Measurements from ENCODE around the gene GGN.

Gene GGN

DNA sequence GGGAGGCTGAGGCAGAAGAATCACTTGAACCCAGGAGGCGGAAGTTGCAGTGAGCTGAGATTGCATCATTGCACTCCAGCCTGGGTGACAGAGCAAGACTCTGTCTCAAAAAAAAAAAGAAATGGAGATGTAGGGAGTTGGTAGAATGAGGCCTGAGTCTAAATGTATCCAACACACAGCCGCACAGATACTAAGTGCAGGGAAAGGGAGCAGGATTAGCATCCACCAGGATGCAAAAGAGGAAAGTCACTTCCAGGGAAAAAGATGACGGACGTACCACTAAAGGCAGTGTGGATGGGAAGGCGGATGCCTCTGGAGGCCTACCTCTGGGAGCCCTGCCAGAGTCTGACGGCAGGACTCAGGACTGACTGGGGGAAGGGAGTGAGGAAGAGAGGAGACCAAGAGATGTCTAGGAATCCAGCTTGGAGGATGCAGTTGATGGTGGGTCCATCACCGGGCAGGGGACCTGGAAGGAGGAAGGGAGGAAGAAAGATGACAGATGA, 21.8 kb upstream of the GGN start:
- Histone ChIP-seq H3K27me3 (ENCODE audit: control insufficient read depth, insufficient read depth, low read length) (no peaks in the 10 kb centered on the region), H3K4me3 (ENCODE audit: low read depth, low read length) (no peak overlapping the region), H3K4me1 (ENCODE audit: control insufficient read depth, insufficient read depth, low read length) (no peaks in the 10 kb centered on the region), H3K36me3 (ENCODE audit: control insufficient read depth, insufficient read depth, low read length) (peaks cover 8% of the 10 kb centered on the region), H3K9me3 (ENCODE audit: control insufficient read depth, insufficient read depth, low read length) (no peaks in the 10 kb centered on the region), H3K9ac (ENCODE audit: low read depth, low read length) (no peak overlapping the region)

DNA sequence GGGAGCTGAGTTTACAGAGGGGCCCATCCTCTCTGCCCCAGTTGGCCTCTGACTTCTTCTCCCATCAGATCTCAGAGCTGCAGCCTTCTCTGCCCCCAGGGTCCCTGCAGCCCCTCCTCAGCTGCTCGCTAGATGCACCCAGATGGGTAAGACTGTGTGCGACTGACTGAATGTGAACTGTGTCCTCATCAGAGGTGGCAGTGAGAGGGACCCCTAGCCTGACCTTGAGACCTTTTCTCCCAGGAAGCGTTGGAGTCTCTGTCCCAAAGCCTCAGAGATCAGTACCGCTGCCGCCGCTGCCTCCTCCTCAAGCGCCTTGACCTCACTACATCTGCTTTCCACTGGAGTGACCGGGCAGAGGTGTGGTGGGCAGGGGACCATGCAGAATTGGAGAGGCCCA, 17.4 kb upstream of the GGN start:
- H3K9me3 ChIP-seq (ENCODE audit: control insufficient read depth, insufficient read depth, low read length), result no peaks in the 10 kb centered on the region

GRCh38 chr19:38404858-38405257, 17.0 kb upstream of the GGN start:
- Histone ChIP-seq H3K9me3 (ENCODE audit: control insufficient read depth, insufficient read depth, low read length) (no peaks in the 10 kb centered on the region), H3K36me3 (ENCODE audit: control insufficient read depth, insufficient read depth, low read length) (peaks cover 10% of the 10 kb centered on the region), H3K27me3 (ENCODE audit: control insufficient read depth, insufficient read depth, low read length) (peaks cover 21% of the 10 kb centered on the region), H3K9ac (ENCODE audit: low read depth, low read length) (no peak overlapping the region), H3K4me3 (ENCODE audit: low read depth, low read length) (no peak overlapping the region), H3K4me1 (ENCODE audit: control insufficient read depth, insufficient read depth, low read length) (no peaks in the 10 kb centered on the region)

More for the DNA sequence above, 17.4 kb upstream of the GGN start:
- Histone ChIP-seq H3K27me3 (ENCODE audit: control insufficient read depth, insufficient read depth, low read length) (peaks cover 17% of the 10 kb centered on the region), H3K4me3 (ENCODE audit: low read depth, low read length) (no peak overlapping the region), H3K36me3 (ENCODE audit: control insufficient read depth, insufficient read depth, low read length) (peaks cover 10% of the 10 kb centered on the region), H3K4me1 (ENCODE audit: control insufficient read depth, insufficient read depth, low read length) (no peaks in the 10 kb centered on the region), H3K9ac (ENCODE audit: low read depth, low read length) (no peak overlapping the region)

DNA sequence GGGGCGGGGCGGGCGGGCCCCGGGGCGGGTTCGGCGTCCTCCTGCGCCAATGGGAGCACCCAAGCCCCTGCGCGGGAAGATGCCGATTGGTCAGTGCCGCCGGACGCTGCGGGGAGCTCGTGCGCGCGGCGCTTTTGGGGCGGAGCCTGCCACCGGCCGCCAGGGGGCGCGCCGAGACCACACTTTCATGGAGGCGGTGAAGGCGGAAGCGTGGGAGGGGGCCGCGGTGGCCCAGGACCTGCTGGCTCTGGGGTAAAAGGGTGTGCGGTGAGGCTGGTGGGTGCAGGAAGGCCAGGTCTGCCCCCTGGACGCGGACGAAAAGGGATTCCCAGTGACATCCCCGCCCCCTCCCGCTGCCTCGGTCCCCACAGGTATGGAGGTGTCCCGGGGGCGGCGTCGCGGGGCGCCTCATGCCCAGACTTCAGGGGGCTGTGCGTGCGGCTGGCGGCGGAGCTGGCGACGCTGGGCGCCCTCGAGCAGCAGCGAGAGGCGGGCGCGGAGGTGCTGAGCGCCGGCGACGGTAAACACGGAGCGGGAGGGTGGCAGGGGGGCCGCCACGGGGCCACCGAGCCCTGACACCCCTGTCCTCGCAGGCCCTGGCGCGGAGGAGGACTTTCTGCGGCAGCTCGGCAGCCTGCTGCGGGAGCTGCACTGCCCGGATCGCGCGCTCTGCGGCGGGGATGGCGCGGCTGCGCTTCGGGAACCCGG, 15.3 kb upstream of the GGN start, which contains the start of gene FAM98C:
FAM98C (plus strand) TSS at position 127 of the 708 bp plus-strand sequence; CDS start at position 188, 61 bp downstream.
- Histone ChIP-seq H3K4me1 (ENCODE audit: control insufficient read depth, insufficient read depth, low read length) (no peaks in the 10 kb centered on the region), H3K4me3 (ENCODE audit: low read depth, low read length) (peak within 1 kb of the TSS; percentile 65), H3K9me3 (ENCODE audit: control insufficient read depth, insufficient read depth, low read length) (no peaks in the 10 kb centered on the region), H3K36me3 (ENCODE audit: control insufficient read depth, insufficient read depth, low read length) (peaks cover 10% of the 10 kb centered on the region), H3K9ac (ENCODE audit: low read depth, low read length) (peak within 1 kb of the TSS; percentile 47), H3K27me3 (ENCODE audit: control insufficient read depth, insufficient read depth, low read length) (peaks cover 34% of the 10 kb centered on the region)

DNA sequence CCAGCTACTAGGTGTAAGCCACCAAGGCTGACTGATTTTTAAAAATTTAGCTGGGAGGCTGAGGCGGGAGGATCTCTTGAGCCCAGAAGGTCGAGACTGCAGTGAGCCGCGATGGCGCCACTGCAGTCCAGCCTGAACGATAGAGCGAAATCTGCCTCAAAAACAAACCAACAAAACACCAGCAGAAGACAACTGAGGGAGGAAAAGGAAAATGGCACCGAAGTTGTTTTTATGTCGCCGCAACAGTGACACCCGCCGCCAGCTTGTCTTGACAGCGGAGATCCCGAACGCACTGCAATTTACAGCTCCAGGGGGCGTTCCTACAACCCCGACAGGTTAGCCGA, 14.8 kb upstream of the GGN start:
- H3K9me3 ChIP-seq (ENCODE audit: control insufficient read depth, insufficient read depth, low read length), result no peaks in the 10 kb centered on the region
- H3K4me1 ChIP-seq (ENCODE audit: control insufficient read depth, insufficient read depth, low read length), result no peaks in the 10 kb centered on the region
- H3K4me3 ChIP-seq (ENCODE audit: low read depth, low read length), result peak overlapping the region; percentile 37
- peaks cover 10% of the 10 kb centered on the region for H3K36me3 ChIP-seq (ENCODE audit: control insufficient read depth, insufficient read depth, low read length)
- H3K9ac ChIP-seq (ENCODE audit: low read depth, low read length), result no peak overlapping the region
- H3K27me3 ChIP-seq (ENCODE audit: control insufficient read depth, insufficient read depth, low read length), result peaks cover 39% of the 10 kb centered on the region

- H3K9ac ChIP-seq (ENCODE audit: low read depth, low read length), result no peak overlapping the region
- H3K4me3 ChIP-seq (ENCODE audit: low read depth, low read length), result no peak overlapping the region
- peaks cover 53% of the 10 kb centered on the region for H3K27me3 ChIP-seq (ENCODE audit: control insufficient read depth, insufficient read depth, low read length)
- no peaks in the 10 kb centered on the region for H3K9me3 ChIP-seq (ENCODE audit: control insufficient read depth, insufficient read depth, low read length)
- no peaks in the 10 kb centered on the region for H3K4me1 ChIP-seq (ENCODE audit: control insufficient read depth, insufficient read depth, low read length)
- peaks cover 5% of the 10 kb centered on the region for H3K36me3 ChIP-seq (ENCODE audit: control insufficient read depth, insufficient read depth, low read length)
These were observed 13.3 kb upstream of the GGN start for GRCh38 chr19:38401148-38401547.

- H3K9me3 ChIP-seq (ENCODE audit: control insufficient read depth, insufficient read depth, low read length), result no peaks in the 10 kb centered on the region
- no peak overlapping the region for H3K4me3 ChIP-seq (ENCODE audit: low read depth, low read length)
- peaks cover 56% of the 10 kb centered on the region for H3K27me3 ChIP-seq (ENCODE audit: control insufficient read depth, insufficient read depth, low read length)
- H3K9ac ChIP-seq (ENCODE audit: low read depth, low read length), result no peak overlapping the region
- peaks cover 5% of the 10 kb centered on the region for H3K36me3 ChIP-seq (ENCODE audit: control insufficient read depth, insufficient read depth, low read length)
- H3K4me1 ChIP-seq (ENCODE audit: control insufficient read depth, insufficient read depth, low read length), result no peaks in the 10 kb centered on the region
These were observed 12.5 kb upstream of the GGN start for GRCh38 chr19:38400361-38400760.

DNA sequence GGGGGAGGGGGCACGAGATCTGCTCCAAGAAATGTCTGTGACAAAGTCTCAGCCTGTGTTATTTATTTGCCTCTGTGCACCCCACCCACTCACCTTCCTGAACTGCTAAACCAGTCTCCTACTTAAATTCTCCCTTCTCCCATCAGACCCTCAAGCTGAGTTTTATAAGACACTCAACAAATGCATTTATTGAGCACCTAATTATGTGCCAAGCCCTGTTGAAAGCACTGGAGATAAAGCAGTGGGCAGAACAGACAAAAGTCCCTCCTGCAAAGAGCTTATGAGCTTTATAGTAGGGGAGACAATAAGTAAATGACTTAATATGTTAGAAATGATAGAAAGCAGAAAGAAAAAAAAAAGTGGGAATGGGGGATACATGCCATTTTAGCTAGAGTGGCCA, 11.7 kb upstream of the GGN start:
- Histone ChIP-seq H3K9ac (ENCODE audit: low read depth, low read length) (no peak overlapping the region), H3K27me3 (ENCODE audit: control insufficient read depth, insufficient read depth, low read length) (peaks cover 61% of the 10 kb centered on the region), H3K9me3 (ENCODE audit: control insufficient read depth, insufficient read depth, low read length) (no peaks in the 10 kb centered on the region), H3K4me3 (ENCODE audit: low read depth, low read length) (no peak overlapping the region), H3K36me3 (ENCODE audit: control insufficient read depth, insufficient read depth, low read length) (peaks cover 2% of the 10 kb centered on the region), H3K4me1 (ENCODE audit: control insufficient read depth, insufficient read depth, low read length) (peaks cover 3% of the 10 kb centered on the region)

- no peak overlapping the region for H3K9ac ChIP-seq (ENCODE audit: low read depth, low read length)
- peaks cover 61% of the 10 kb centered on the region for H3K27me3 ChIP-seq (ENCODE audit: control insufficient read depth, insufficient read depth, low read length)
- H3K4me3 ChIP-seq (ENCODE audit: low read depth, low read length), result no peak overlapping the region
- H3K36me3 ChIP-seq (ENCODE audit: control insufficient read depth, insufficient read depth, low read length), result no peaks in the 10 kb centered on the region
- no peaks in the 10 kb centered on the region for H3K9me3 ChIP-seq (ENCODE audit: control insufficient read depth, insufficient read depth, low read length)
- peaks cover 6% of the 10 kb centered on the region for H3K4me1 ChIP-seq (ENCODE audit: control insufficient read depth, insufficient read depth, low read length)
These were observed 11.2 kb upstream of the GGN start for GRCh38 chr19:38399081-38399480.

- peaks cover 12% of the 10 kb centered on the region for H3K4me1 ChIP-seq (ENCODE audit: control insufficient read depth, insufficient read depth, low read length)
- peak overlapping the region; percentile 32 for H3K4me3 ChIP-seq (ENCODE audit: low read depth, low read length)
- H3K27me3 ChIP-seq (ENCODE audit: control insufficient read depth, insufficient read depth, low read length), result peaks cover 50% of the 10 kb centered on the region
- peak overlapping the region; percentile 47 for H3K9ac ChIP-seq (ENCODE audit: low read depth, low read length)
- H3K36me3 ChIP-seq (ENCODE audit: control insufficient read depth, insufficient read depth, low read length), result peaks cover 4% of the 10 kb centered on the region
- no peaks in the 10 kb centered on the region for H3K9me3 ChIP-seq (ENCODE audit: control insufficient read depth, insufficient read depth, low read length)
These were observed 7.7 kb upstream of the GGN start for GRCh38 chr19:38395381-38396114.

GRCh38 chr19:38394488-38394887, 6.7 kb upstream of the GGN start:
- Histone ChIP-seq H3K36me3 (ENCODE audit: control insufficient read depth, insufficient read depth, low read length) (peaks cover 4% of the 10 kb centered on the region), H3K4me1 (ENCODE audit: control insufficient read depth, insufficient read depth, low read length) (peaks cover 16% of the 10 kb centered on the region), H3K9ac (ENCODE audit: low read depth, low read length) (no peak overlapping the region), H3K9me3 (ENCODE audit: control insufficient read depth, insufficient read depth, low read length) (no peaks in the 10 kb centered on the region), H3K4me3 (ENCODE audit: low read depth, low read length) (peak overlapping the region; percentile 28), H3K27me3 (ENCODE audit: control insufficient read depth, insufficient read depth, low read length) (peaks cover 39% of the 10 kb centered on the region)
